K562 (cell line): ENCODE results near the gene MAP7D1. TPM values are rescaled to one million over a fixed set of nuclear protein-coding genes. Genes with fewer than 3 reads are reported as not detected.

Experiments
- ATF4 ChIP-seq: fragments of 450-650 bp; formaldehyde crosslinking; IDR thresholded peaks from 2 replicates; pipeline ENCODE4 v1.4.0; 2022; ENCODE audit warnings: mild to moderate bottlenecking, moderate library complexity
- BACH1 ChIP-seq: fragments of 200-800 bp; sonication (Bioruptor generic); IDR thresholded peaks from 2 replicates; pipeline ENCODE4 v1.6.1; 2016; ENCODE audit warnings: missing genetic modification characterization, missing compliant biosample characterization
- CBFA2T2 ChIP-seq: fragments of 450-650 bp; conservative IDR thresholded peaks from 2 replicates; pipeline ENCODE4 v1.6.1; 2017; ENCODE audit warnings: mild to moderate bottlenecking
- CBX1 ChIP-seq: sonication (generic); IDR thresholded peaks from 2 replicates; pipeline ENCODE4 v1.6.1; 2016; ENCODE audit warnings: antibody characterized with exemption, low read depth, mild to moderate bottlenecking
- GTF3C2 ChIP-seq: IDR thresholded peaks from 3 replicates; pipeline ENCODE4 v1.6.1; 2011; ENCODE audit warnings: borderline replicate concordance, mild to moderate bottlenecking, moderate library complexity; ENCODE audit not compliant: insufficient read length; ENCODE audit errors: extremely low read depth
- HCFC1 ChIP-seq: IDR thresholded peaks from 2 replicates; pipeline ENCODE4 v1.6.1; 2012; ENCODE audit warnings: low read depth, low read length, improper control_type of control experiment
- ID3 ChIP-seq, 2 experiments: fragments of 250-450 bp in 1 of 2; fragments of 450-650 bp in 1 of 2; sonication (Bioruptor Pico) in 1 of 2; IDR thresholded peaks; 2 replicates each; pipeline versions ENCODE4 v1.6.1 to v1.8.0; 2016 to 2021; ENCODE audit warnings: mild to moderate bottlenecking in 2 of 2, moderate library complexity in 2 of 2, missing compliant biosample characterization in 1 of 2, missing genetic modification characterization in 1 of 2
- KLF10 ChIP-seq: fragments of 250-450 bp; sonication (Bioruptor Pico); IDR thresholded peaks from 2 replicates; pipeline ENCODE4 v1.6.1; 2021; ENCODE audit warnings: matching md5 sums
- PML ChIP-seq: IDR thresholded peaks from 2 replicates; pipeline ENCODE4 v1.6.1; 2012; ENCODE audit warnings: low read length, inconsistent platforms
- POLR2B ChIP-seq: fragments of 450-650 bp; IDR thresholded peaks from 2 replicates; pipeline ENCODE4 v1.6.1; 2018; ENCODE audit warnings: low read depth; ENCODE audit not compliant: partially characterized antibody
- RBM17 ChIP-seq: fragments of 200-400 bp; formaldehyde crosslinking; IDR thresholded peaks from 2 replicates; pipeline ENCODE4 v1.6.1; 2017; ENCODE audit warnings: low read depth, mild to moderate bottlenecking, low read length, borderline replicate concordance
- SAFB ChIP-seq: fragments of 200-400 bp; formaldehyde crosslinking; IDR thresholded peaks from 2 replicates; pipeline ENCODE4 v1.6.1; 2017; ENCODE audit warnings: low read depth, low read length, borderline replicate concordance
- SIRT6 ChIP-seq: IDR thresholded peaks from one replicate; pipeline ENCODE4 v1.6.1; 2012; ENCODE audit warnings: low read depth, mild to moderate bottlenecking, control low read depth, inconsistent platforms, low read length, moderate library complexity
- THAP7 ChIP-seq: fragments of 250-450 bp; sonication (Bioruptor Pico); IDR thresholded peaks from 2 replicates; pipeline ENCODE4 v1.5.0; 2021
- TSC22D4 ChIP-seq: fragments of 450-650 bp; IDR thresholded peaks from 2 replicates; pipeline ENCODE4 v1.6.1; 2016; ENCODE audit warnings: missing genetic modification characterization, missing biosample characterization, control low read depth
- ZC3H11A ChIP-seq: IDR thresholded peaks from 2 replicates; pipeline ENCODE4 v1.6.1; 2012; ENCODE audit warnings: low read depth, low read length, improper control_type of control experiment
- ZNF140 ChIP-seq: fragments of 250-450 bp; sonication (Bioruptor Pico); IDR thresholded peaks from 2 replicates; pipeline ENCODE4 v1.8.0; 2021; ENCODE audit warnings: moderate library complexity, mild to moderate bottlenecking, inconsistent platforms
- ZNF224 ChIP-seq: sonication (generic); formaldehyde crosslinking; IDR thresholded peaks from 2 replicates; pipeline ENCODE4 v1.8.0; 2022; ENCODE audit warnings: mild to moderate bottlenecking, missing genetic modification reagents
- ZNF280B ChIP-seq: fragments of 250-450 bp; sonication (Bioruptor Pico); IDR thresholded peaks from 2 replicates; pipeline ENCODE4 v1.5.1; 2021; ENCODE audit warnings: mild to moderate bottlenecking
- ZNF395 ChIP-seq: fragments of 200-800 bp; sonication (Bioruptor generic); IDR thresholded peaks from 2 replicates; pipeline ENCODE4 v1.6.1; 2017; ENCODE audit warnings: missing genetic modification characterization, missing compliant biosample characterization
- ZNF785 ChIP-seq: fragments of 250-450 bp; sonication (Bioruptor Pico); IDR thresholded peaks from 2 replicates; pipeline ENCODE4 v1.4.0; 2020; ENCODE audit warnings: mild to moderate bottlenecking
- polyA plus RNA-seq, 8 experiments: library from polyadenylated mRNA; depleted of rRNA in 4 of 8; stranded (reverse) in 5 of 8; unstranded in 3 of 8; fragments of >200 nt; fragmentation: Nextera tagmentation in 2 of 8; fragmentation: Illumina TruSeq in 1 of 8; extraction: Ambion mirVana in 2 of 8; extraction: Trizol in 1 of 8; gene quantifications; 2 replicates each; pipeline versions ENCODE4 v1.2.1 to v1.2.3, GENCODE V29; 2011 to 2014; ENCODE audit warnings: inconsistent platforms in 1 of 8, missing spikeins in 1 of 8
- total RNA-seq, 7 experiments: library from RNA; depleted of rRNA in 6 of 7; stranded (reverse); fragments of >200 nt in 6 of 7; fragmentation: Illumina TruSeq in 2 of 7; extraction: Trizol in 2 of 7; gene quantifications; 2 replicates each; pipeline versions ENCODE4 v1.2.1 to v1.2.3, GENCODE V29; 2011 to 2021; ENCODE audit warnings: low replicate concordance in 1 of 7

The MAP7D1 gene
- total and polyA plus RNA-seq, 9 of the 15 experiments (the other 6 are each of a cell fraction or from before 2014, with no cell fraction given) = 3.6 to 108 (median 34.5) TPM

- TF ChIP-seq ZNF280B (CRISPR knock-in tag) = no peak
- TF ChIP-seq CBFA2T2 = no peak
- TF ChIP-seq CBX1 = no peak
- TF ChIP-seq ID3 (CRISPR knock-in tag; IDR thresholded peaks at IDR 0.05) = no peak
- TF ChIP-seq ID3 (tag; IDR thresholded peaks at IDR 0.05) = no peak
- no peak for TF ChIP-seq PML
- no peak for TF ChIP-seq SAFB
- no peak for TF ChIP-seq RBM17
- TF ChIP-seq ZNF224 (CRISPR knock-in tag) = no peak
- peak; percentile 32; the same call in 1 of the 2 replicates for TF ChIP-seq HCFC1
- peak; percentile 83 for TF ChIP-seq POLR2B
- no peak for TF ChIP-seq ZC3H11A
- TF ChIP-seq KLF10 = no peak
- no peak for TF ChIP-seq ZNF785
- no peak for TF ChIP-seq SIRT6
- TF ChIP-seq THAP7 (CRISPR knock-in tag) = no peak
- TF ChIP-seq ATF4 (CRISPR knock-in tag) = no peak; the same call in 1 of the 2 replicates
- TF ChIP-seq BACH1 (tag) = no peak; the same call in 1 of the 2 replicates
- TF ChIP-seq ZNF395 (CRISPR knock-in tag) = no peak
- no peak for TF ChIP-seq GTF3C2
- no peak for TF ChIP-seq TSC22D4
- no peak for TF ChIP-seq ZNF140
Observed at GRCh38 chr1:36223381-36223995, 67.5 kb downstream of the MAP7D1 start (continued).
